HG03159 (cell line): ENCODE data around the gene ARHGAP30.
"Not testable (repeated sequence)": the region's sequence is repeated elsewhere in the genome, so short reads cannot be mapped to it uniquely, and the experiment has no call there.

ENCODE experiments used
- ATAC-seq: cut with Tn5 transposase; IDR thresholded peaks from one replicate; pipeline ENCODE4 v1.9.1; 2021; ENCODE audit warnings: mild to moderate bottlenecking, moderate library complexity; ENCODE audit not compliant: unreplicated experiment

Gene ARHGAP30

GRCh38 chr1:161070761-161071160, 1.1 kb upstream of the ARHGAP30 start:
- no peak for ATAC-seq

- peak; percentile 9 for ATAC-seq
Measured at GRCh38 chr1:161069241-161069640, 450 bp downstream of the ARHGAP30 start.

- peak; percentile 49 for ATAC-seq
Measured at GRCh38 chr1:161068306-161069234, 1.1 kb downstream of the ARHGAP30 start.

- ATAC-seq = no peak
Measured at GRCh38 chr1:161066694-161067093, 3.0 kb downstream of the ARHGAP30 start.

GRCh38 chr1:161065681-161066080, 4.0 kb downstream of the ARHGAP30 start:
- ATAC-seq = not testable (repeated sequence)

- not testable (repeated sequence) for ATAC-seq
Measured at GRCh38 chr1:161063936-161064335, 5.8 kb downstream of the ARHGAP30 start.

- no peak for ATAC-seq
Measured at GRCh38 chr1:161061419-161061818, 8.3 kb downstream of the ARHGAP30 start.

GRCh38 chr1:161059293-161059692, 10.4 kb downstream of the ARHGAP30 start:
- ATAC-seq = no peak

- no peak for ATAC-seq
Measured at GRCh38 chr1:161054805-161055204, 14.9 kb downstream of the ARHGAP30 start.

- no peak for ATAC-seq
Measured at GRCh38 chr1:161054232-161054631, 15.5 kb downstream of the ARHGAP30 start.

GRCh38 chr1:161052899-161053298, 16.8 kb downstream of the ARHGAP30 start:
- no peak for ATAC-seq

GRCh38 chr1:161051219-161051618, 18.5 kb downstream of the ARHGAP30 start:
- no peak for ATAC-seq

GRCh38 chr1:161048949-161049722, 20.6 kb downstream of the ARHGAP30 start:
- ATAC-seq = no peak

- ATAC-seq = no peak
Measured at GRCh38 chr1:161047436-161048420, 22.0 kb downstream of the ARHGAP30 start.

- peak; percentile 46 for ATAC-seq
Measured at GRCh38 chr1:161046605-161047228, 23.0 kb downstream of the ARHGAP30 start.

- ATAC-seq = peak; percentile 44
Measured at GRCh38 chr1:161045736-161046604, 23.7 kb downstream of the ARHGAP30 start, which contains the start of gene USF1. TSS of gene USF1 (minus strand) at chr1:161045977. CDS start at chr1:161043275, 2,702 bp downstream.

GRCh38 chr1:161044908-161045735, 24.6 kb downstream of the ARHGAP30 start:
- peak; percentile 45 for ATAC-seq

- no peak for ATAC-seq
Measured at GRCh38 chr1:161044535-161044907, 25.2 kb downstream of the ARHGAP30 start.
